ENCODE results near the gene DBET.
"Not testable (repeated sequence)": the region's sequence is repeated elsewhere in the genome, so short reads cannot be mapped to it uniquely, and the experiment has no call there.

The DBET gene

DNA sequence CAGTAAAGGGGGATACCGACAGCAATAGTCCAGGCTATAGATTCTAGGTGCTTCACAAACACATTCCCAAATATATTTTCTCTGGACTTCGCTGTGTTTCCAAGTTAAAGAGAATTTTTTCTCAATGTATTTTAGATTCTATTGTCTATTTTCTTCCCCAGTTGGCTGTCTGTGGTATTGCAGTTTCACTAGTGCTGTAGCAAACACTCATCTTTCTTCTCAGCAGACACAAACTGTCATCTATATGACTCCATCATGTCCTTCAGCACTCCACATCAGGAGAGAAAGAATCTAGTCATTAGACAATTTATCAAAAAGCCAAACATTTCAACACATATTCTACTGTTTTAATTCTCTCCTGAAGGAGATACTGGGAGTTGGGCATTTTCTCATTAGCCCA is at the start of gene DBET:
Gene DBET, plus strand, starts transcription at position 161 of the 400 bp plus-strand sequence.
- H3K27me3 ChIP-seq (replicated peaks); H3K27ac ChIP-seq; H3K4me3 ChIP-seq (ENCODE audit: low read depth, low read length); in situ Hi-C loops (cut with HindIII; ENCODE audit: low pct_ligation_motif_present, low sequenced_read_pairs); H3K36me3 ChIP-seq (replicated peaks); DNase-seq: not testable (repeated sequence)

DNA sequence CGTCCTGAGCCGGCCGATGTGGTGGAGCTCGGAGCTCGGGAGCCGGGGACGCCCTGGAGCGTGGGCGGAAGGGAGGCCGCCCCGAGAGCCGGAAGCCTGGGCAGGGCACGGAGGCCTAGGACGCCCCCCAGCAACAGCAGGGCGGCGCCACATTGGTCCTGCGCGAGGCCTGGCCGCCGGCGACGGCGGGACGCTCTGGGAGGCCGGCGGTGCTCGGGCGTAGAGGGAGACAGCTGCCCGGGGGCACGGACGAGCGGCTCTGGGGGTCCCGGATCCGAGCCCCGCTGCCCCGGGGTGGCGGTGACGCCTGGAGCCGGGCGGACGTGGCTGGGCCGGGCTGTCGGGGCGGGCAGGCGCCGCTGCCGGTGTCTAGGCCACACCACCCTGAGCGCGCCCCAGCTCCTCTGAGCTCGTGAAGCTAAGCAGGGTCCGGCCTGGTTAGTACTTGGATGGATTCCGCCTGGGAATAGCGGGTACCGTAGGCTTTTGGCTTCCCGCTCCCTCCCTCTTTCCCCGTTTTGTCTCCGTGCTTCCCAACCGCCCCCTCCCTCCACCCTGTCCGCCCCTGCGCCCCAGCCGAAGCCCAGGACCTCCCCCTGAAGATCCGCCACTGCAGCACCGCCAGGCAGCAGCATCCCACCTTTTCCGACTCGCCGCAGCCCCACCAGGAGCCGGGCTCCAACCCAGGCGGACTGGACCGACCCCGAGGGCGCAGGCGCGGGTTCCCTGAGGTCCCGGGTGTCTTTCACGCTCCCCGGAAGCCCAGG is 49.3 kb upstream of the DBET start:
- H3K27ac ChIP-seq, result no peak overlapping the region
- in situ Hi-C loops (cut with HindIII; ENCODE audit: low pct_ligation_motif_present, low sequenced_read_pairs), result no loop called here
- no peak for DNase-seq
- H3K27me3 ChIP-seq (replicated peaks), result peaks cover 44% of the 10 kb centered on the region
- peak overlapping the region; percentile 27 for H3K4me3 ChIP-seq (ENCODE audit: low read depth, low read length)
- H3K36me3 ChIP-seq (replicated peaks), result no peaks in the 10 kb centered on the region
- TF ChIP-seq, protein P1, sequence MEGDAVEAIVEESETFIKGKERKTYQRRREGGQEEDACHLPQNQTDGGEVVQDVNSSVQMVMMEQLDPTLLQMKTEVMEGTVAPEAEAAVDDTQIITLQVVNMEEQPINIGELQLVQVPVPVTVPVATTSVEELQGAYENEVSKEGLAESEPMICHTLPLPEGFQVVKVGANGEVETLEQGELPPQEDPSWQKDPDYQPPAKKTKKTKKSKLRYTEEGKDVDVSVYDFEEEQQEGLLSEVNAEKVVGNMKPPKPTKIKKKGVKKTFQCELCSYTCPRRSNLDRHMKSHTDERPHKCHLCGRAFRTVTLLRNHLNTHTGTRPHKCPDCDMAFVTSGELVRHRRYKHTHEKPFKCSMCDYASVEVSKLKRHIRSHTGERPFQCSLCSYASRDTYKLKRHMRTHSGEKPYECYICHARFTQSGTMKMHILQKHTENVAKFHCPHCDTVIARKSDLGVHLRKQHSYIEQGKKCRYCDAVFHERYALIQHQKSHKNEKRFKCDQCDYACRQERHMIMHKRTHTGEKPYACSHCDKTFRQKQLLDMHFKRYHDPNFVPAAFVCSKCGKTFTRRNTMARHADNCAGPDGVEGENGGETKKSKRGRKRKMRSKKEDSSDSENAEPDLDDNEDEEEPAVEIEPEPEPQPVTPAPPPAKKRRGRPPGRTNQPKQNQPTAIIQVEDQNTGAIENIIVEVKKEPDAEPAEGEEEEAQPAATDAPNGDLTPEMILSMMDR (IDR thresholded peaks at IDR 0.05; ENCODE audit: low read depth, low read length, missing control alignments), result no peak

DNA sequence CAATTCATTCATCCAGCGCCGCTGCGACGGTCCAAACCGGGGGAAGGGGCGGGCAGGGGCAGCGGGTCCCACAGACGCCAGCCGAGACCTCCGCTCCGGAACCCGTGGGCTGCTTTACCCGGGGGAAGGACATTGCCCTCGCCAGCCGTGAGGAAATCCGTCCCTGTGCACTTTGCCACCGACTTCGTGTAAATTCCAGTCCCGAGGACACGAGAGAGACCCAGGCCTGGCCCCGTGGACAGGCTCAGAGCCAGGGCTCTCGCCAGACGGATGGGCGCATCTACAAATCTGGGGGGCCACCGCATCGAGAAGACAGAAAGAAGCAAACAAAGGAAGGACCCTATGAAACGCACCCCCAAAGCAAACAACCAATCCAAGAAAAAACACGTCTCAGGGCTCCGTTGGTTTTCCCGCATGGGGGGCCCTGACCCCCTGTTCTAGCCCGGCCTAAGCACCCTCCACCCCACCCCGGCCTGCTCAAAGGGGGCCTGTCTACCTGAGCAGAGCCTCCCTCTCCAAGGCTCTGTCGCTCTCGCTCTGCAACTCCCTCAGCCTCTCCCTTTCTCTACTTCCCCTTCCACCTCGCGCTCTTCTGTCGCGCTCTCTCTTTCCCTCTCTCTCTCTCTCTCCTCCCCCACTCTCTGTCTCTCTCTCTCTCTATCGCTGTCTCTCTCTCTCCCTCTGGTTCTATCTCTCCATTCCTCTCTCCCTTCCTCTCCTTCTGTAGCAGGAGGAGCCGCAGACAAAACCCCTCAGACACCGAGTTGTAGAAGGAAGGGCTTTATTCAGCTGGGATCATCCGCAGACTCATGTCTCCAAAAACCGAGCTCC is 48.5 kb upstream of the DBET start:
- DNase-seq, result no peak
- TF ChIP-seq, protein P1 (IDR thresholded peaks at IDR 0.05; ENCODE audit: low read depth, low read length, missing control alignments), result no peak
- Histone ChIP-seq H3K27me3 (replicated peaks) (peaks cover 45% of the 10 kb centered on the region), H3K27ac (no peak overlapping the region), H3K36me3 (replicated peaks) (no peaks in the 10 kb centered on the region), H3K4me3 (ENCODE audit: low read depth, low read length) (no peak overlapping the region)
- in situ Hi-C loops (cut with HindIII; ENCODE audit: low pct_ligation_motif_present, low sequenced_read_pairs), result no loop called here

DNA sequence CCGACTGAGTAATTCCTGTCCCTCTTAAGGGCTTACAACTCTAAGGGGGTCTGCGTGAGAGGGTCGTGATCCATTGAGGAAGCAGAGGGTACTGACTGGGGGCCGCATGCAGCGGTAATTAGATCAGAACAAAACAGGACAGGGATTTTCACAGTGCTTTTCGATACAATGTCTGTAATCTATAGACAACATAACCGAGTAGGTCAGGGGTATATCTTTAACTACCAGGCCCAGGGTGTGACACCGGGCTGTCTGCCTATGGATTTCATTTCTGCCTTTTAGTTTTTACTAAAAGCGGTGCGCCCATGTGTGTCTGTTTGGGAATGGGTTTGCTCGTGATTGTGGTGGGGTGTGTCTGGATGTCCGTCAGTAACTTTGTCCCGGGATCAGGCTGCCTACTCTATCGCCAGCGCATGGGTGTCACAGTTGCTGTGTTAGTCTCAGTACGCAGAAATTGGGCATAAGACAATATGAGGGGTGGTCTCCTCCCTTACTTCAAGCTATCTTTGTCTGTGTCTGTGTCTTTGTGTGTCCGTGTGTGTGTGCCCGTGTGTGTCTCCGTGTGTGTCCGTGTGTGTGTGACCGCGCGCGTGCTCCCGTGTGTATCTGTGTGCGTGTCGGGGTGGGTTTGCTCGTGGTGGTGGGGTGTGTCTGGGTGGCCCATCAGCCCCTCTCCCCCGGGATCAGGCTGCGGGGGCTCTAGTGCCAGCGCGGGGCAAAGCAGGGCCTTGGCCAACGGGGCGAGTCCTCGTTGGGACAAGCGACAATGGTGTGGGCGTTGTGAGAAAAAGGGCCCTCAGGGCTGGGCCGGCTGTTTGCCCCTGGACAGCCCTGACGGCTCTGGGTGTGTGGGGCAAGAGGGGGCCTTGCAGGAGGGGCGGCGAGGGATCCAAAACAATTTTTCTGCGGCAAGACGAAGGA is 47.7 kb upstream of the DBET start:
- TF ChIP-seq, protein P1 (IDR thresholded peaks at IDR 0.05; ENCODE audit: low read depth, low read length, missing control alignments), result no peak
- Histone ChIP-seq H3K27me3 (replicated peaks) (peaks cover 48% of the 10 kb centered on the region), H3K36me3 (replicated peaks) (no peaks in the 10 kb centered on the region), H3K27ac (no peak overlapping the region), H3K4me3 (ENCODE audit: low read depth, low read length) (no peak overlapping the region)
- in situ Hi-C loops (cut with HindIII; ENCODE audit: low pct_ligation_motif_present, low sequenced_read_pairs), result no loop called here
- no peak for DNase-seq

DNA sequence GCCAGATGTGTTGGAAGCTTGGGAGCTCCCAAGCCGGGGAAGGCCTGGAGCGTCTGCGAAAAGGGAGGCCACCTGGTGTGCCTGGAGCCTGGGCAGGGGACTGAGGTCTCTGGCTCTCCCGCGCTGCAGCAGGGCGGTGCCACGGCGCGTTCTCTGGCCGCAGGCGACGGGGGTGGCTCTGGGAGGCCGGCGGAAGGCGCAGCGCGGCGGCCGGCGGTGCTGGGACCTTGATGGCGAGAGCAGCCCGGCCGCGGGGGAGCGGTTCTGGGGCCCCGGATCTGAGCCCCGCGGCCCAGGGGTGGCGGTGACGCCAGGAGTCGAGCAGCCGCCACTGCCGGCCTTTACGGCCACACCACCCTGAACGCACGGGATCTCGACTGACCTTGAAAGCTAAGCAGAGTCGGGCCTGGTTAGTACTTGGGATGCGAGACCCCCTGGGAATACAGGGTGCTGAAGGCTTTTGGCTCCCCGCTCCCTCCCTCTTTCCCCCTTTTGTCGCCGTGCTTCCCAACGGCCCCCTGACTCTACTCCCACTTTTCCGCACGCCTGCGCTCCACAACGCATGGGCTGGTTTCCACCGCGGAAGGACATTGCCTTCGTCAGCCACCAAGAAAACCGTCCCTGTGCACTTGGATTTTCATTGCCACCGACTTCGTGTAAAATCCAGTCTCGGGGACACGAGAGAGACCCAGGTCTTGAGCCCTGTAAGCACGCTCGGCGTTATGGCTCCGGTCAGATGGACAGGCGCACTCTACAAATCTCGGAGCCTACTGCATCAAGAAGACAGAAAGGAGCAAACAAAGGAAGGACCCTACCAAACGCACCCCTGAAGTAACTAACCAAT is 46.7 kb upstream of the DBET start:
- Histone ChIP-seq H3K36me3 (replicated peaks) (no peaks in the 10 kb centered on the region), H3K4me3 (ENCODE audit: low read depth, low read length) (no peak overlapping the region), H3K27ac (no peak overlapping the region), H3K27me3 (replicated peaks) (peaks cover 48% of the 10 kb centered on the region)
- TF ChIP-seq, protein P1 (IDR thresholded peaks at IDR 0.05; ENCODE audit: low read depth, low read length, missing control alignments), result no peak
- in situ Hi-C loops (cut with HindIII; ENCODE audit: low pct_ligation_motif_present, low sequenced_read_pairs), result no loop called here
- no peak for DNase-seq
